OCI-LY7 (cell line): Measurements from ENCODE around the gene ARHGAP31.

Source experiments
- EZH2phosphoT487 ChIP-seq: fragments of 200-600 bp; sonication (generic); IDR thresholded peaks from 2 replicates; pipeline ENCODE4 v1.6.1; 2018; ENCODE audit warnings: low read depth, borderline replicate concordance, mild to moderate bottlenecking, mixed run types, antibody characterized with exemption, low read length, moderate library complexity, mixed read lengths
- TF ChIP-seq, protein P1 (sequence below): fragments of 200-600 bp; sonication (generic); conservative IDR thresholded peaks from 2 replicates; pipeline ENCODE4 v1.5.1; 2014; ENCODE audit warnings: mild to moderate bottlenecking, antibody characterized with exemption, low read length, moderate library complexity, mixed read lengths

DNA sequence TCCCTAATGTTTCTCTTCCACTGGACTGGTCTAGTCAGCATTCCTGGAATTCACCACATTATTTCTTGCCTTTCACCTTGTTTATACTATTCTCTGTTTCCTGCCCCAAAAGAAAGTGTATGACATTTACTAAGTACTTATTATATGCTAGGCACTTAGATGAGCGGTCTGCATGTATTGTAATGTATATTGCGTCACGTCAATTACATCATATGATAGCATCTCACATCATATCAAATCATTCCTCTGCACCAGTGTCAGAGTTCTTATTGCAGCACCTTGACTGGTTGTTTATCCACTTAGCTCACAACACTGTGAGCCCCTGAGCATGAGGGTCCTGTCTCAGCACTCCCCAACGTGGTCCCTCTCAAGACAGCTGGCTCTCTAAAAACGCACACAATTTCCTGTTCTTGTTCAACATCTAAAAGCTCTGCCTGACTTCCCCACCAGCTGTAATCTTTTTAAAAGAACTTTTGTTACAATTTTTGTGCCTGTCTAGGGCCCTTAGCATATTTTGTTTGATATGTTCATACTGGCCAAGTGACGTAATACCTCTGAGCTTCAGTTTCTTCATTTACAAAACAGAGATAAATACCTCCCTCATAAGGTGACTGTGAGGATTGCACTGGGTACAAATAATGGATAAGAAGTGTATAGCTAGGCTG is 58.8 kb downstream of the ARHGAP31 start:
- TF ChIP-seq, protein P1, sequence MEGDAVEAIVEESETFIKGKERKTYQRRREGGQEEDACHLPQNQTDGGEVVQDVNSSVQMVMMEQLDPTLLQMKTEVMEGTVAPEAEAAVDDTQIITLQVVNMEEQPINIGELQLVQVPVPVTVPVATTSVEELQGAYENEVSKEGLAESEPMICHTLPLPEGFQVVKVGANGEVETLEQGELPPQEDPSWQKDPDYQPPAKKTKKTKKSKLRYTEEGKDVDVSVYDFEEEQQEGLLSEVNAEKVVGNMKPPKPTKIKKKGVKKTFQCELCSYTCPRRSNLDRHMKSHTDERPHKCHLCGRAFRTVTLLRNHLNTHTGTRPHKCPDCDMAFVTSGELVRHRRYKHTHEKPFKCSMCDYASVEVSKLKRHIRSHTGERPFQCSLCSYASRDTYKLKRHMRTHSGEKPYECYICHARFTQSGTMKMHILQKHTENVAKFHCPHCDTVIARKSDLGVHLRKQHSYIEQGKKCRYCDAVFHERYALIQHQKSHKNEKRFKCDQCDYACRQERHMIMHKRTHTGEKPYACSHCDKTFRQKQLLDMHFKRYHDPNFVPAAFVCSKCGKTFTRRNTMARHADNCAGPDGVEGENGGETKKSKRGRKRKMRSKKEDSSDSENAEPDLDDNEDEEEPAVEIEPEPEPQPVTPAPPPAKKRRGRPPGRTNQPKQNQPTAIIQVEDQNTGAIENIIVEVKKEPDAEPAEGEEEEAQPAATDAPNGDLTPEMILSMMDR, result peak; percentile 66
- no peak for TF ChIP-seq EZH2phosphoT487
